Measurements from ENCODE around the gene AMH.

AMH gene

DNA sequence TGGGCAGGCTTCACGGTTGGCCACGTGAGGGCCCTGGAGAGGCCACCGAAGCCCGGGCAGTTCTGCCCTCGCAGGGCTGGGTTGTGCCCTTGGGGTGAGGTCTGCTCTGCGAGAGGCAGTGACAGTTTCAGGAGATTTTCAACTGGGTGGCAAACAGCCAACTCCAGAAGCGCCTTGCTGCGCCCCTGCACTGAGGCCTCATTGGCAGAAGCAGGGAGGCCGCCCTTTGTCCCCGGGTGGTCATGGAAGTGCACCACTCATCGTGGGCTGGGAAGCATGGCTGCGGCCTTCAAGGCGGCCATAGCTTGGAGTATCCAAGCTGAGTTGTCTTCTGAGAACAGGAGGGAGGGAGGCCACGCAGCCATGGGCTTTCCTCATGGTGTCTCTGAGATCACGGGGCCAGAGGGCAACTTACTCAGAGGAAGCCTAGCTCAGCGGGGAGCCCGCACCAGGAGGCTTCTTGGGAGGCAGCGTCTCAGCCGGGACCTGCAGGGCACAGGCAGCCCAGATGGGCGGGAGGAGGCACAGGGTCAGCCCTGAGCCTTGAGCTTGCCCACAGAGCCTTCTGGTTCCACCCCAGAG is 27.8 kb upstream of the AMH start:
- DNase-seq (ENCODE audit: low spot score), result no peak

DNA sequence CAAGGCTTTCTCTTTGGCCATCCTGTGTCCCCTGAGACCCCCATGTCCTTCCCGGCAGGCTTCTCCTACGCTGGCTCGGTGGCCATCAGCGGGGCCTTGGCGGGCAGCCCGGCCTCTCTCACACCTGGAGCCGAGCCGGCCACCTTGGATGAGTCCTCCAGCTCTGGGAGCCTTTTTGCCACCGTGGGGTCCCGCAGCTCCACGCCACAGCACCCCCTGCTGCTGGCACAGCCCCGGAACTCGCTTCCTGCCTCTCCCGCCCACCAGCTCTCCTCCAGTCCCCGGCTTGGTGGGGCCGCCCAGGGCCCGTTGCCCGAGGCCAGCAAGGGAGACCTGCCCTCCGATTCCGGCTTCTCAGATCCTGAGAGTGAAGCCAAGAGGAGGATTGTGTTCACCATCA is 27.2 kb upstream of the AMH start:
- no peak for DNase-seq (ENCODE audit: low spot score)

GRCh38 chr19:2223391-2223790 is 25.7 kb upstream of the AMH start:
- no peak for DNase-seq (ENCODE audit: low spot score)

DNA sequence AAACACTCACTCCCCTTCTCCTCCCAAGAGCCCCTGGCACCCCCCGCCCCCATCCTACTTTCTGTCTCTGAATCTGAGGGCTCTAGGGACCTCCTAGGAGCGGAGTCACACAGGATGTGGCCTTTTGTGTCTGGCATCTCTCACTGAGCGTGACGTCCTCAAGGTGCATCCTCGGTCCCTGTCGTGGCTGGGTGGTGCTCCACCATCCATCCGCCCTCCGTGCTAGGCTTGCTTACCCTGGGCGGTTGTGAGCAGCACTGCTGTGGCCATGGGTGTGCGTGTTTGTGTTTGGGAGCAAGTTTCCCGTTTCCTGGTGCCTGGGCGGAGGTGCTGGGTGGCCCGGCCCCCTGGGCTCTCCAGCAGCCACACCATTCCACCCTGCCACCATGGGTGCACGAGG is 25.2 kb upstream of the AMH start:
- DNase-seq (ENCODE audit: low spot score), result no peak

DNA sequence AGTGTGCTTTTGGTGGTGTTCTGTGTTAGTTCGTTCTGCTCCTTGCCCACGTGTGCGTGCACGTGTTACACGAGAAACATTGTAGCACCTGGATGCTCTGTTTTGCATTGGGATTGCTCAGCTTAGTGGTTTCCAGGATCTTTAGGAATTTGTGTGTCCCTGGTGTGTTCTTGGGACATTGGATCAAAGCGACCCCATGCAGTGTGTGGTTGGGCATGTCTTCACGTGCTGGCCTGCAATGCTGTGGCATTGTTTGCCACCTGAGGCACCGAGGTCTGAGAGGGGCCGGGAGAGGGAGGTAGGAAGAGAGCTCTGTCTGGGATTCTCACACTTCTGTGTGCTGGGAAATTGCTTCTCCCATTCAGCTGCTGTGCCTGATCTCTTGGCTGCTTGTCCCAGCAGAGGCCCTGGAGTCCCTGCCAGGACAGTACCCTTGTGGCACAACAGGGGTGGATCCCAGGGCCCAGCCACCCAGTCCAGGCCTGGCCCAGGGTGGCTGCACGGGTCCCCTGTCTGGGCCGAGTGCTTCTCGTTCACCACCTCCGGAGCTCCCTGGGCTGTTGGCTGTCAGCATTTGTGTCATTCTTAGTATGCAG is 24.3 kb upstream of the AMH start:
- no peak for DNase-seq (ENCODE audit: low spot score)

GRCh38 chr19:2225415-2226050 is 23.6 kb upstream of the AMH start:
- no peak for DNase-seq (ENCODE audit: low spot score)

DNA sequence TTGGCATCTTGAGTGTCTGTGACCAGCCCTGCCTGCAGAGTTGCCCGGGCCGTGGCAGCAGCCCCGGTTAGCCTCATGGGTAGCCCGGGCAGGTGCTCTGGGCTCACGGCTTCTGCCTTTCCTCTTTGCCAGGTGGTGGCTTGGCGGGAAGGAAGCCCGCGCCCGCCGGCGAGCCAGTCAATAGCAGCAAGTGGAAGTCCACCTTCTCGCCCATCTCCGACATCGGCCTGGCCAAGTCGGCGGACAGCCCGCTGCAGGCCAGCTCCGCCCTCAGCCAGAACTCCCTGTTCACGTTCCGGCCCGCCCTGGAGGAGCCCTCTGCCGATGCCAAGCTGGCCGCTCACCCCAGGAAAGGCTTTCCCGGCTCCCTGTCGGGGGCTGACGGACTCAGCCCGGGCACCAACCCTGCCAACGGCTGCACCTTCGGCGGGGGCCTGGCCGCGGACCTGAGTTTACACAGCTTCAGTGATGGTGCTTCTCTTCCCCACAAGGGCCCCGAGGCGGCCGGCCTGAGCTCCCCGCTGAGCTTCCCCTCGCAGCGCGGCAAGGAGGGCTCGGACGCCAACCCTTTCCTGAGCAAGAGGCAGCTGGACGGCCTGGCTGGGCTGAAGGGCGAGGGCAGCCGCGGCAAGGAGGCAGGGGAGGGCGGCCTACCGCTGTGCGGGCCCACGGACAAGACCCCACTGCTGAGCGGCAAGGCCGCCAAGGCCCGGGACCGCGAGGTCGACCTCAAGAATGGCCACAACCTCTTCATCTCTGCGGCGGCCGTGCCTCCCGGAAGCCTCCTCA is 22.9 kb upstream of the AMH start:
- no peak for DNase-seq (ENCODE audit: low spot score)

GRCh38 chr19:2226840-2227360 is 22.2 kb upstream of the AMH start:
- no peak for DNase-seq (ENCODE audit: low spot score)

DNA sequence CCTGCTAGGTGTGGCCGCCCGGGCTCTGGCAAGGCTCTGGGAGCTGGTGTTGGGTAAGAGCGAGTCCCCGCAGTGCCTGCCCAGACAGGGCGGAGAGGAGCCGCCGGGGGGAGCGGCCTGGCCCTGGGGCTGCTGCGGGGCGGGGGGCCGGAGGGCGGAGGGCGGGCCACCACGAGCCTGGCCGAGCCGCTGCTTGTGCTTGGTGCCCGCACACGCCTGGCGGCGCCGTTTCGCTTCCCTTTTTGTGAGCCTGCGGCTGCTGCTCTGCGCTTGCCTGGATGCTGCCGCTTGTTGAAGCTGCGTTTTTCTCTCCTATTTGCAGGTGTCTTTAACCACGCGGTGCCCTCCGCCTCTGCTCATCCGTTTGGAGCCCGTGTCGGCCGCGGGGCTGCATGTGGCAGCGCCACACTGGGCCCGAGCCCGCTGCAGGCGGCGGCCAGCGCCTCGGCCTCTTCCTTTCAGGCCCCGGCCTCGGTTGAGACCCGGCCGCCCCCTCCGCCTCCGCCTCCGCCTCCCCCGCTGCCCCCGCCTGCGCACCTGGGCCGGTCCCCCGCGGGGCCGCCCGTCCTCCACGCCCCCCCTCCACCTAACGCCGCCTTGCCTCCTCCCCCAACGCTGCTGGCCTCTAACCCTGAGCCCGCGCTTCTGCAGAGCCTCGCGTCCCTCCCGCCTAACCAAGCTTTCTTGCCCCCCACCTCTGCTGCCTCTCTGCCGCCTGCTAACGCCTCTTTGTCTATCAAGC is 21.5 kb upstream of the AMH start:
- no peak for DNase-seq (ENCODE audit: low spot score)

- no peak for DNase-seq (ENCODE audit: low spot score)
Measured at GRCh38 chr19:2228157-2229030, 20.7 kb upstream of the AMH start.

DNA sequence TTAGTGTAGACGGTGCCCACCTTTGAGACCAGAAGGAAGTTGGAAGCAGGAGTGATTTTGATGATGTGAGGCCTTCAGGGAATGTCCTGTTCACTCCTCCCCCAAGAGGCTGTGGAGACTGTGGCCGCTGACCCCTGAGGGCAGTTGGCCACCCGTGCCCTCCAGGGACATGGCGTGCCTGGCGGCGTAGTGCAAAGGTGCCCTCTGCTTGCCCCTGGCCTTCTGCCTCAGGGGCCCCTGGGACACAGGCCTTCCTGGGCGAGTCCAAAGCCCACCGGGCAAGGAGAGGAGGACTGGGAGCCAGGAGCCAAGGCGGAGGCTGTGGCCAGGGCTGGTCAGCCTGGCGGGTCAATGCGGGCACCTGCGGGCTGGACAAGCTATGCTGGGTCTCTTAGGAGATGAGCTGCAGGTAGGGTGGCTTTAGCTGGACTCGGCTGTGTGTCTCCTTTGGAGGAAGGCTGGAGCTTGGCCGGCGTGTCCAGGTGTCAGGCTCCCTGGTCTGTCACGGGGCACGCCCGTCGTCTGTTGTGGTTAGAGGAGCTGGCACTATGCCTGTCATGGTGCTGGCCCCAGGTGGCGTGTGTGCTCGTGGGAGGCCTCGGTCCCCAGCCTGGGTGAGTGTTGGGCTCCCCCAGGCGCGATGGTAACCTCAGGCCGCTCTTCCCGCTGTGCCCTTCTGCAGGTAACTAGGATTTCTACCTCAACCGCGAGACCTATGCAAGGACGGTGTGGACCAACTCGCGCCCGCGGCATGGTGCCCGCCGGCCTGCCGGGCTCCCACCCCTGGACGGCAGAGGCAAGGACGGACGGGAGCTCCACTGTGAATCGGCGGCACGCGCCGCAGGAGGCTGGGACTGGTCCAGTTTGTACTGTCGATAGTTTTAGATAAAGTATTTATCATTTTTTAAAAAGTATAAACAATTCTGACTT is 19.8 kb upstream of the AMH start:
- DNase-seq (ENCODE audit: low spot score), result no peak

DNA sequence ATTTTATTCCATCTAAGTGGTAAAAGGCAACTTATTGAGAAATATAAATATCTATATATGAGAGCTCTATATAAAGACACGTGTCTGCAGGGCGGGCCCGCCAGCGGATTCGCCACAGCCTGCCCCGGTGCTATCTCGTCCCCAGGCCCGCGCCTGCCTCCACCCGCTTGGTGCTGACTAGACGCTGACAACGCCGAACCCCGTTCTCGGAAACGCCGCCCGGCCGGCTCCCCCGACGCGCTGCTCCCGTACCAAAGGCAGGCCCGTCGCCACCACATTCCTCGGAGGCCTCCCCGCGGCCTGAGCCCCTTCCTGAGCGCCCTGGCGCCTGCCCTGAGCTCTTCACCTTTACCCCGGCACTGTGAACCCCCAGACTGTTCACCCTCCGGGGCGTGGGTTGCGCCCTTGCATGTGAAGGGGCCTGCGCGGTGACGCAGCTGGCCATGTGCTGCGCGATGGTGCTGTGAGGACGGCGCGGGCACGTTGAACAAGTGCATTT is 19.0 kb upstream of the AMH start:
- DNase-seq (ENCODE audit: low spot score), result no peak

GRCh38 chr19:2230807-2231533 is 18.2 kb upstream of the AMH start:
- DNase-seq (ENCODE audit: low spot score), result no peak

DNA sequence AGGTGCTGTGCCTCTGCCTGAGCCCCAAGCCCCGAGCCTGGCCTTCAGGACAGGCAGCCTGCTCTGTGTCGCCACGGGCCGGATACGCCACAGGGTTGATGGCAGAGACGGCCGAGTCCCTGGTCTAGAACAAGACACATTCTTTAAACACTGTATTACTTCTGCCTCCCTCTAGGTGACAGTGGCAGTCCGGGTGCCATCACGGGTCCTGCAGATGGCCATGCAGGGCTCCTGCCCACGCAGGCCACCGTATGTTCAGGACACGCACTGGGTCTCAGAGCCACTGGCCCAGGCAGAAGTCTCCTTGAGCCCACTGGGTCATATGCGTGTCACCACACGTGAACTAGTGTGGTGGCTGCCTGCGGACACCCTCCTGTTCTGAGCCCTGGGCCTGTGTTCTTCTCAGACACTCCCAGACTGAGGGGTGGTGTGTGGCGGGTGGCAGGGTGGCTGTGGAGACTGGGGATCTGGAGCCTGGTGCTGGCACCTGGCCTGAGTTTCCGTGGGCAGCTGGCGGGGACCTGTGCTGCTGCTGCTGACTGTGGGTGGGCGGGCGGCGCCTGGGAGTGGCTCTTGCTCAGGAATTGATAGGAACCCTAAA is 17.4 kb upstream of the AMH start:
- DNase-seq (ENCODE audit: low spot score), result no peak

GRCh38 chr19:2232286-2233151 is 16.6 kb upstream of the AMH start:
- DNase-seq (ENCODE audit: low spot score), result no peak

DNA sequence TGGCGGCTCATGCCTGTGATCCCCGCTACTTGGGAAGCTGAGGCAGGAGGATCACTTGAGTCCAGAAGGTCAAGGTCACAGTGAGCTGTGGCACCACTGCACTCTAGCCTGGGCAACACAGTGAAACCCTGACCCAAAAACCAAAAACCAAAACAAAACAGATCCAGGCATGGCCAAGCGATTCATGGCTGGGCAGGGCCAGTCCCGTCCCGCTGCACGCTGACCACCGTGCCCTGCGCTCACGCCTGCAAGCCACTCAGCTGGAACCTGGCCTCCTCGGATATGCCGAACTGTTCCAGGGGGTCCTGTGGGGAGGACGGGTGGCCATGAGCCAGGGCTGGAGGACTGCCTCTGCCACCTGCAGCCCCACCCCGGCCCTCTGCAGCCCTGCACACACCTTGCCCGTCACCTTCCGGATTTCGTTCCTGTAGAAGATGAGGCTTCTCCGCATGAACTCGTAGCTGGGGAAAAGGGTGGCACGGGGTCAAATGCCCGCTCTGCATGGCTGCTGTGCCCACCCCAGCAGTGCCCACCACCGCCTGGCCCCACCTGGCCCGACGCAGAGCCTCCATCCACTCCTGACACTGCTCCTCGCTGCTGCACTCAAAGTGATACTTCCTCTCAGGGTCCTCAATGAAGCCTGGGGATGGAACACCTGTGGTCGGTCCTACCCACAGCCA is 15.4 kb upstream of the AMH start:
- no peak for DNase-seq (ENCODE audit: low spot score)

DNA sequence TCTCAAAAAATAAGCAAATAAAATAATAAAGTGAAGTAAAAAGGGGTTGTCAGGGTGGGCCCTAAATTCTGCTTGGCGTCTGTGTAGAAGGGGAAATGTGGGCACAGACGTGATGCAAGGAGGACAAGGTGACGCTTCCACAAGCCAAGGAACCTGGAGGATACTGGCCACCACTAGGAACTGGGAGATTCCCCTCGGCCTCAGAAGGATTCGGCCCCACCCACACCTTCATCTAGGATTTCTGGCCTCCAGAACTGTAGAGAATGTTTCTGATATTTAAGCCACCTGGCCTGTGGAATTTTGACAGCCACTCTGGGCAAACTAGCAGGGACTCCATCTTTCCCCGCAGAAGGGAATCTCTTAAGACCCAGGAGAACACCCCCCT is 14.1 kb upstream of the AMH start:
- no peak for DNase-seq (ENCODE audit: low spot score)

Measured in LoVo (cell line).